Activated CD4-positive, alpha-beta T cell treated with anti-CD3 and anti-CD28 coated beads for 36 hours (primary cell): ENCODE measurements around the gene CAPN7. TPM values are rescaled to one million over a fixed set of nuclear protein-coding genes. Genes with fewer than 3 reads are reported as not detected.
A peak's percentile ranks its signal among the peaks of the same experiment; 100 is the strongest.

Source experiments
- ATAC-seq: fragments of 200-7000 bp; cut with Tn5 transposase; one replicate; pipeline ENCODE4 v1.10.0; 2021; ENCODE audit warnings: mild to moderate bottlenecking, moderate library complexity
- CTCF ChIA-PET: fragments of 350-600 bp; sonication (Branson Sonifier 250); formaldehyde crosslinking; loops from one replicate; lab custom pipeline; 2021; ENCODE audit warnings: antibody characterized with exemption; lab: Charles Lee
- POLR2A ChIA-PET: fragments of 350-600 bp; sonication (Branson Sonifier 250); formaldehyde crosslinking; loops from one replicate; lab custom pipeline; 2021; ENCODE audit warnings: antibody characterized with exemption, inconsistent platforms; lab: Charles Lee
- DNase-seq: peaks from one replicate; pipeline ENCODE4 v3.0.0-alpha.2; 2020
- H3K27ac Mint-ChIP-seq: one replicate; pipeline ENCODE4 v1.8.0; 2021; ENCODE audit warnings: mixed read lengths
- H3K27me3 Mint-ChIP-seq: one replicate; pipeline ENCODE4 v1.8.0; 2021; ENCODE audit warnings: mixed read lengths
- H3K36me3 Mint-ChIP-seq: one replicate; pipeline ENCODE4 v1.8.0; 2021; ENCODE audit warnings: low read depth, mixed read lengths
- H3K4me1 Mint-ChIP-seq: one replicate; pipeline ENCODE4 v1.8.0; 2021; ENCODE audit warnings: mixed read lengths
- H3K4me3 Mint-ChIP-seq: one replicate; pipeline ENCODE4 v1.8.0; 2021; ENCODE audit warnings: mild to moderate bottlenecking, moderate library complexity, mixed read lengths
- H3K9me3 Mint-ChIP-seq: one replicate; pipeline ENCODE4 v1.8.0; 2021; ENCODE audit warnings: low read depth, mixed read lengths
- intact Hi-C, 2 experiments: fragments of 100-400 bp; cut with DNase I in 1 of 2; cut with micrococcal nuclease in 1 of 2; formaldehyde crosslinking; loops; one replicate each; pipeline versions ENCODE4 v1.14.2 to v1.15.1; 2022 to 2024; cut with DNase I, micrococcal nuclease
- total RNA-seq, 2 experiments: library from RNA; stranded (reverse); gene quantifications; one replicate each; pipeline ENCODE4 v1.2.3, GENCODE V29; 2021

CAPN7 gene
- total RNA-seq, 2 experiments from 2014 or later, result 18.4 to 20.4 TPM

- Mint-ChIP-seq H3K27me3 (no peaks in the 10 kb centered on the region), H3K4me3 (no peak overlapping the region), H3K9me3 (no peaks in the 10 kb centered on the region), H3K4me1 (peaks cover 10% of the 10 kb centered on the region), H3K27ac (no peak overlapping the region), H3K36me3 (peaks cover 42% of the 10 kb centered on the region)
- POLR2A ChIA-PET, result no interaction called here
- intact Hi-C loops, result no loop called here
- no peak for DNase-seq
- CTCF ChIA-PET, result interaction anchor here (0.8 to 1.4 kb wide), 5 partner anchors 12 to 187 kb away, joined by 3 to 8 read pairs (median 4); partner anchors contain the start of gene CAPN7
- no peak for ATAC-seq
These were observed 11.8 kb downstream of the CAPN7 start for GRCh38 chr3:15217841-15218267.

- CTCF ChIA-PET, result interaction anchor here (0.7 to 1.7 kb wide), 4 partner anchors 16 to 196 kb away, joined by 3 read pairs; no protein-coding TSS in a partner anchor
- ATAC-seq, result no peak
- H3K27me3 Mint-ChIP-seq, result no peaks in the 10 kb centered on the region
These were observed 12.6 kb downstream of the CAPN7 start for GRCh38 chr3:15218689-15219088.

GRCh38 chr3:15220056-15220455 lies 14.0 kb downstream of the CAPN7 start:
- Mint-ChIP-seq H3K4me1 (peaks cover 10% of the 10 kb centered on the region), H3K4me3 (no peak overlapping the region), H3K27ac (no peak overlapping the region), H3K9me3 (no peaks in the 10 kb centered on the region), H3K27me3 (no peaks in the 10 kb centered on the region), H3K36me3 (peaks cover 35% of the 10 kb centered on the region)
- CTCF ChIA-PET, result interaction anchor here (0.6 to 1.7 kb wide), 4 partner anchors 16 to 382 kb away, joined by 3 read pairs; partner anchors contain the start of gene BTD
- ATAC-seq (no peak), DNase-seq (no peak)
- intact Hi-C loops, result no loop called here
- POLR2A ChIA-PET, result no interaction called here

More at GRCh38 chr3:15218689-15219088, 12.6 kb downstream of the CAPN7 start:
- intact Hi-C loops, result no loop called here
- DNase-seq, result no peak
- Mint-ChIP-seq H3K4me1 (peaks cover 10% of the 10 kb centered on the region), H3K4me3 (no peak overlapping the region), H3K9me3 (no peaks in the 10 kb centered on the region), H3K36me3 (peaks cover 40% of the 10 kb centered on the region), H3K27ac (no peak overlapping the region)
- POLR2A ChIA-PET, result interaction anchor here (0.5 kb wide), 1 partner anchor 13 kb away, joined by 4 read pairs; no protein-coding TSS in a partner anchor

GRCh38 chr3:15220661-15221060 lies 14.6 kb downstream of the CAPN7 start:
- no peak for DNase-seq
- Mint-ChIP-seq H3K4me3 (no peak overlapping the region), H3K27ac (no peak overlapping the region), H3K4me1 (peaks cover 10% of the 10 kb centered on the region), H3K9me3 (no peaks in the 10 kb centered on the region), H3K36me3 (peaks cover 35% of the 10 kb centered on the region), H3K27me3 (no peaks in the 10 kb centered on the region)
- CTCF ChIA-PET, result interaction anchor here (0.6 kb wide), 1 partner anchor 381 kb away, joined by 3 read pairs; the partner anchor contains the start of gene BTD
- intact Hi-C loops, result no loop called here
- POLR2A ChIA-PET, result no interaction called here
- ATAC-seq, result no peak

DNA sequence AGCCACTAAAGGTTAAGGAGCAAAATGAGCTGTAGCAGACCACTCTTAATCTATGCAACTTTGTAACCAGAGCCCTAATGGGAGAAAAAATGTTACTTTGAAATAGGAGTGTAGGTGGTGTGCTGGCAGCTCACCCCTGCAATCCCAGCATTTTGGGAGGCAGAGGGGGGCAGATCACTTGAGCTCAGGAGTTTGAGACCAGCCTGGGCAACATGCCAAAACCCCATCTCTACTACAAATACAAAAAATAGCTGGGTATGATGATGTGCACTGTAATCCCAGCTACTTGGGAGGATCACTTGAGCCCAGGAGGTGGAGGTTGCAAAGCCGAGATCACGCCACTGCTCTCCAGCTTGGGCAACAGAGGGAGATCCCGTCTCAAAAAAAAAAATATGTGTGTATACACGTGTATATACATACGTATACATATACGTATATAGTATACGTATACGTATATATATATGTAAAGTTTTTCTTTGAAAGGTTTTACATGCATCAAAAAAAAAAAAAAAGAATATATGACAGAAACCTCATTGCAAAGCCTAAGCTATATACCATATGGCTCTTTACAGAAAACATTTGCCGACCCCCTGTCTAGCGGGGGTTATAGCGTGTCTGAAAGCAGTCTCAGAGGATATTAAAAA lies 15.7 kb downstream of the CAPN7 start:
- Mint-ChIP-seq H3K4me1 (peaks cover 8% of the 10 kb centered on the region), H3K4me3 (no peak overlapping the region), H3K27me3 (no peaks in the 10 kb centered on the region), H3K9me3 (no peaks in the 10 kb centered on the region), H3K27ac (no peak overlapping the region), H3K36me3 (peaks cover 35% of the 10 kb centered on the region)
- no peak for DNase-seq
- ATAC-seq, result no peak
- ChIA-PET POLR2A (interaction anchor here (0.9 kb wide), 1 partner anchor 15 kb away, joined by 6 read pairs; no protein-coding TSS in a partner anchor), CTCF (interaction anchor here (0.6 to 1.5 kb wide), 5 partner anchors 8 to 183 kb away, joined by 3 to 6 read pairs (median 5); no protein-coding TSS in a partner anchor)
- intact Hi-C loops, result no loop called here

- POLR2A ChIA-PET, result interaction anchor here (0.7 kb wide), 1 partner anchor 105 kb away, joined by 6 read pairs; no protein-coding TSS in a partner anchor
- H3K4me1 Mint-ChIP-seq, result peaks cover 2% of the 10 kb centered on the region
- DNase-seq (no peak), ATAC-seq (no peak)
- intact Hi-C loops, result no loop called here
- H3K9me3 Mint-ChIP-seq, result no peaks in the 10 kb centered on the region
- H3K27me3 Mint-ChIP-seq, result no peaks in the 10 kb centered on the region
- CTCF ChIA-PET, result interaction anchor here (0.6 to 0.7 kb wide), 2 partner anchors 22 to 310 kb away, joined by 3 to 6 read pairs; no protein-coding TSS in a partner anchor
- no peak overlapping the region for H3K27ac Mint-ChIP-seq
- peaks cover 28% of the 10 kb centered on the region for H3K36me3 Mint-ChIP-seq
- no peak overlapping the region for H3K4me3 Mint-ChIP-seq
These were observed 17.9 kb downstream of the CAPN7 start for GRCh38 chr3:15223685-15224572.

DNA sequence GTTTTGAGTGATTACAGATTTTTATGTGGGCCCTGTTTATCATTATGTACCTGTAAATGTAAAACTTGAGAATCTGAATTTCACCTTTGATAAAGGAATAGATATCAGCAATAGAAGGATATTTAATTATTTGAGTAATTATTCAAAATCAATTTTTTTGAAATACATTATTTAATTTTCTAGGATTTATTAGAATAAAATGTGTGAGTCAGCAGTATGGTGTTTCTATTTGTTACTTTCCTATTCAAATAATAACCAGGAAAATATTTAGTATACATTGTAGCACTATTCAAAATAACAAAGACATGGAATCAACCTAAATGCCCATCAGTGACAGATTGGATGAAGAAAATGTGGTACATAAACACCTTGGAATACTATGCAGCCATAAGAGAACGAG lies 22.1 kb downstream of the CAPN7 start:
- no peak overlapping the region for H3K4me3 Mint-ChIP-seq
- ChIA-PET POLR2A (no interaction called here), CTCF (no interaction called here)
- H3K36me3 Mint-ChIP-seq, result peaks cover 17% of the 10 kb centered on the region
- intact Hi-C loops, result no loop called here
- H3K4me1 Mint-ChIP-seq, result peaks cover 2% of the 10 kb centered on the region
- no peak for DNase-seq
- no peak overlapping the region for H3K27ac Mint-ChIP-seq
- no peak for ATAC-seq
- H3K27me3 Mint-ChIP-seq, result no peaks in the 10 kb centered on the region
- H3K9me3 Mint-ChIP-seq, result no peaks in the 10 kb centered on the region

DNA sequence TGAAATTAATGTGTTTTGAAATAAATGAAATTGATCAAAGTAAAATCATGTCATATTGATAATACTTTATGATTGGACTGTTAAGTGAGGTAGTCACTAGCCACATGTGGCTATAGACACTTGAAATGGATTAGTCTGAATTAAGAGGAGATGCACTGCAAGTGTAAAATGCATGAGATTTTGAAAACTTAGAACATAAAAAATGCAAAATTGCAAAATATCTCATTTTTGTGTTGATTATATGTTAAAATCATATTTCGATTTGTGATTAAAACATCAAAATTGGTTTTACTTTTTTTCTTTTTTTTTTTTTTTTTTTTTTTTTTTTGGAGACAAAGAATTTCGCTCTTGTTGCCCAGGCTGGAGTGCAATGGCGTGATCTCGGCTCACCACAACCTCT lies 23.2 kb downstream of the CAPN7 start:
- ChIA-PET POLR2A (no interaction called here), CTCF (interaction anchor here (0.8 to 1.0 kb wide), 2 partner anchors 12 to 37 kb away, joined by 3 to 4 read pairs; no protein-coding TSS in a partner anchor)
- Mint-ChIP-seq H3K4me3 (no peak overlapping the region), H3K27ac (no peak overlapping the region), H3K36me3 (peaks cover 13% of the 10 kb centered on the region), H3K4me1 (peaks cover 2% of the 10 kb centered on the region), H3K27me3 (no peaks in the 10 kb centered on the region), H3K9me3 (no peaks in the 10 kb centered on the region)
- ATAC-seq (no peak), DNase-seq (no peak)
- intact Hi-C loops, result no loop called here

GRCh38 chr3:15241341-15241740 lies 35.3 kb downstream of the CAPN7 start:
- POLR2A ChIA-PET, result no interaction called here
- peak; percentile 57 for ATAC-seq

DNA sequence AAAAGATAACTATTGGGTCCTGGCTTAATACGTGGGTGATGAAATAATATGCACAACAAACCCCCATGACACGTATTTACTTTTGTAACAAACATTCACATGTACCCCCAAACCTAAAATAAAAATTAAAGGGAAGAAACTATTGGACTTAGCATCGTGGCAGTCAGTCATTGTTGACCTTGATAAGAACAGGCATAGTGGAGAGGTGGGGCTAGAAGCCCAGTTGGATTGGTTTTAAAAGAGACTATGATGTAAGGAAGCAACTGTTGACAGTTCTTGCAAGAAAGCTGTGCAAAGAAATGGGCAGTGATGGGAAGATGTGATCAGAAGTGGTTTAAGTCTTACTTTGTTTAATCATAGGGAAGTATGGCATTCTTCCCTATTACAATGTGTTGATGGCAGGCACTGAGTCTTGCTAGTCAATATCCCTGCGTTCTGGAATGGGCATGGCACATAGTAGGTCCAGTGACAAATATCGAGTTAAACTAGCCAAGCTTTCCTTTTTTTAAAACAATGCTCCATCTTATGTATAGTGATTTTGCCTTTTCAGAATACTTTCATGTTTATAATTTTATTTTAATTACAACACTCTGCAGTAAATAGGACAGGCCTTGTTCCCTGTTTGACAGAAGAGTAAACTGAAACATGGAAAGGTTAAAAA lies 37.9 kb downstream of the CAPN7 start:
- ATAC-seq (no peak), DNase-seq (no peak)
- CTCF ChIA-PET, result interaction anchor here (0.6 to 2.3 kb wide), 3 partner anchors 24 to 161 kb away, joined by 4 to 8 read pairs (median 5); no protein-coding TSS in a partner anchor
- Mint-ChIP-seq H3K4me3 (no peak overlapping the region), H3K9me3 (no peaks in the 10 kb centered on the region), H3K27me3 (no peaks in the 10 kb centered on the region), H3K4me1 (peaks cover 4% of the 10 kb centered on the region), H3K27ac (no peak overlapping the region), H3K36me3 (peaks cover 32% of the 10 kb centered on the region)
- intact Hi-C loops, result no loop called here
- POLR2A ChIA-PET, result no interaction called here

More at GRCh38 chr3:15241341-15241740, 35.3 kb downstream of the CAPN7 start:
- H3K27ac Mint-ChIP-seq, result no peak overlapping the region
- CTCF ChIA-PET, result interaction anchor here (0.7 to 1.9 kb wide), 12 partner anchors 12 to 193 kb away, joined by 3 to 6 read pairs (median 3); no protein-coding TSS in a partner anchor
- H3K4me3 Mint-ChIP-seq, result no peak overlapping the region
- peaks cover 4% of the 10 kb centered on the region for H3K4me1 Mint-ChIP-seq
- intact Hi-C loops, result loop anchor here (1.0 kb wide), 1 partner anchor 164 kb away; no protein-coding TSS in a partner anchor
- H3K27me3 Mint-ChIP-seq, result no peaks in the 10 kb centered on the region
- DNase-seq, result peak; percentile 70
- peaks cover 24% of the 10 kb centered on the region for H3K36me3 Mint-ChIP-seq
- no peaks in the 10 kb centered on the region for H3K9me3 Mint-ChIP-seq
